C4-2B (cell line): ENCODE measurements around the gene DTNA.

Source experiments
- CTCF ChIP-seq: fragments of 450-650 bp; conservative IDR thresholded peaks from 2 replicates; pipeline ENCODE4 v1.5.1; 2017; ENCODE audit warnings: mild to moderate bottlenecking
- ZFX ChIP-seq: fragments of 450-650 bp; IDR thresholded peaks from 2 replicates; pipeline ENCODE4 v1.6.1; 2017

- TF ChIP-seq CTCF (no peak), ZFX (no peak)
Measured at GRCh38 chr18:34660572-34660971, 49.5 kb upstream of the DTNA start.
